OCI-LY1 (cell line): ENCODE measurements around the gene SIRT6.
"Not testable (repeated sequence)": the region's sequence is repeated elsewhere in the genome, so short reads cannot be mapped to it uniquely, and the experiment has no call there.

Source experiments
- H2AFZ ChIP-seq: fragments of 200-600 bp; sonication (generic), shearing (Covaris generic); 2 replicates; pipeline ENCODE4 v1.6.0; 2014; ENCODE audit warnings: antibody characterized with exemption, mild to moderate bottlenecking, low read length
- H3F3A ChIP-seq: fragments of 200-600 bp; sonication (generic), shearing (Covaris generic); 2 replicates; pipeline ENCODE4 v1.6.0; 2014; ENCODE audit warnings: mild to moderate bottlenecking, antibody characterized with exemption, low read length, moderate library complexity; ENCODE audit not compliant: insufficient read depth
- H3K27ac ChIP-seq: fragments of 200-600 bp; sonication (generic); 2 replicates; pipeline ENCODE4 v1.5.1; 2014; ENCODE audit warnings: low read length, mixed run types, mild to moderate bottlenecking, low read depth; ENCODE audit not compliant: poor library complexity, severe bottlenecking
- H3K27me3 ChIP-seq: fragments of 200-600 bp; sonication (generic); 2 replicates; pipeline ENCODE4 v1.6.0; 2014; ENCODE audit warnings: antibody characterized with exemption, mild to moderate bottlenecking, low read length, moderate library complexity; ENCODE audit not compliant: insufficient read depth
- H3K36me3 ChIP-seq: fragments of 200-600 bp; sonication (generic); 2 replicates; pipeline ENCODE4 v1.6.1; 2014; ENCODE audit warnings: mild to moderate bottlenecking, antibody characterized with exemption, low read length, moderate library complexity, mixed read lengths; ENCODE audit not compliant: insufficient read depth
- H3K4me1 ChIP-seq: fragments of 200-600 bp; sonication (generic); 2 replicates; pipeline ENCODE4 v1.5.1; 2014; ENCODE audit warnings: mild to moderate bottlenecking, low read length, moderate library complexity; ENCODE audit not compliant: insufficient read depth, severe bottlenecking
- H3K4me2 ChIP-seq: fragments of 200-600 bp; sonication (generic), shearing (Covaris generic); 2 replicates; pipeline ENCODE4 v1.6.1; 2014; ENCODE audit warnings: low read length
- H3K4me3 ChIP-seq: fragments of 200-600 bp; sonication (generic); 2 replicates; pipeline ENCODE4 v1.5.1; 2014; ENCODE audit warnings: low read length, low read depth, mild to moderate bottlenecking, mixed read lengths; ENCODE audit not compliant: poor library complexity, severe bottlenecking
- H3K79me2 ChIP-seq: fragments of 200-600 bp; shearing (Covaris generic); 2 replicates; pipeline ENCODE4 v1.6.1; 2016; ENCODE audit warnings: mixed run types, low read length, mixed read lengths; ENCODE audit not compliant: insufficient read depth
- H3K9ac ChIP-seq: fragments of 200-600 bp; sonication (generic), shearing (Covaris generic); 2 replicates; pipeline ENCODE4 v1.6.1; 2014; ENCODE audit warnings: mild to moderate bottlenecking, low read length, mixed read lengths
- H3K9me2 ChIP-seq: fragments of 200-600 bp; sonication (generic), shearing (Covaris generic); 2 replicates; pipeline ENCODE4 v1.6.1; 2014; ENCODE audit warnings: low read depth, mild to moderate bottlenecking, low read length, mixed read lengths
- H3K9me3 ChIP-seq: fragments of 200-600 bp; shearing (Covaris generic); 2 replicates; pipeline ENCODE4 v1.6.1; 2014; ENCODE audit warnings: low read length, mixed read lengths
- H4K20me1 ChIP-seq: fragments of 200-600 bp; sonication (generic), shearing (Covaris generic); 2 replicates; pipeline ENCODE4 v1.6.0; 2016; ENCODE audit warnings: mild to moderate bottlenecking, low read length; ENCODE audit not compliant: insufficient read depth
- CTCF ChIP-seq: fragments of 200-600 bp; sonication (generic), shearing (Covaris generic); IDR thresholded peaks from 2 replicates; pipeline ENCODE4 v1.5.1; 2017; ENCODE audit warnings: mild to moderate bottlenecking, antibody characterized with exemption, low read length, moderate library complexity, mixed read lengths
- EZH2 ChIP-seq: fragments of 200-600 bp; sonication (generic), shearing (Covaris generic); IDR thresholded peaks from 2 replicates; pipeline ENCODE4 v1.8.0; 2017; ENCODE audit warnings: borderline replicate concordance, mixed run types, mild to moderate bottlenecking, antibody characterized with exemption, low read length, moderate library complexity, mixed read lengths

Gene SIRT6

DNA sequence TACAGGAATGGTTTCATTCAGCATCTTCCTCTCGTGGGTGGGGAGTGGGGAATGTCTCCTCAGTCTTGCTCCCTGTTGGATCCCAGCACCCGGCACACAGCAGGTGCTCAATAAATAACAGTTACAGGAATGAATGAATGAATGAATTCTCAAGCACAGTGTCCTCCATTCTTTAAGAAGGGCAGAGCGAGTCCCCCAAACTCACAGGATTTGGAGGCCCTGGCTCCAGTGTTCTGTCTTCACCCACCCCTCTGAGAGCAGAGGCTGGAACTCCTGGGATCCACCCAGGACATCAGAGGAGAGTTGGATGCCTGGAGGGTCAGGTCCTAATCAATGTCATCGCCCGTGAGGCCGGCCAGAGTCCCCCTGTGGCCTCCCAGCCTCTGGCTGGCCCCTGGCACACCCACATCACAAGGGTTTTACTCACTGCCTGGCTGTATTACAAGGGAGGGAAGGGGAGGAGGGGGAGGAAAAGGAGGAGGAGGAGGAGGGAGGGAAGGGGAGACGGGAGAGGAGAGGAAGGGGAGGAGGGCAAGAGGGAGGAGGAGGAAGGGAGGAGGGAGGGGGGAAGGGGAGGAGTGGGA is 37.6 kb downstream of the SIRT6 start:
- Histone ChIP-seq H3K4me1 (peaks cover 10% of the 10 kb centered on the region), H3K4me2 (no peak overlapping the region), H3F3A (no peaks in the 10 kb centered on the region), H3K27me3 (no peaks in the 10 kb centered on the region), H3K36me3 (no peaks in the 10 kb centered on the region), H3K79me2 (no peaks in the 10 kb centered on the region), H3K9me3 (no peaks in the 10 kb centered on the region), H2AFZ (no peak overlapping the region), H4K20me1 (no peaks in the 10 kb centered on the region), H3K4me3 (no peak overlapping the region), H3K27ac (no peak overlapping the region), H3K9me2 (no peaks in the 10 kb centered on the region), H3K9ac (no peak overlapping the region)
- no peak for TF ChIP-seq CTCF
- TF ChIP-seq EZH2, result no peak

DNA sequence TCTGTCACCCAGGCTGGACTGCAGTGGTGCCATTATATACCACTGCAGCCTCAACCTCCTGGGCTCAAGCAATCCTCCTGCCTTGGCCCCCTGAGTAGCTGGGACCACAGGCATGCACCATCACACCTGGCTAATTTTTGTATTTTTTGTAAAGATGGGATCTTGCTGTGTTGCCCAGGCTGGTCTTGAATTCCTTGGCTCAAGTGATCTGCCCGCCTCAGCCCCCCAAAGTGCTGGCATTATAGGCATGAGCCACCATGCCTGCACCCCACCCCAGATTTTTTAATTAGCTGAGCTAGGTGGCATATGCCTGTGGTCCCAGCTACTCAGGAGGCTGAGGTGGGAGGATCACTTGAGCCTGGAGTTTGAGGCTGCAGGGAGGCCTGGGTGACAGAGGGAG is 39.4 kb downstream of the SIRT6 start:
- H3K9me3 ChIP-seq, H3F3A ChIP-seq, H3K79me2 ChIP-seq, H3K9me2 ChIP-seq, H3K4me3 ChIP-seq, H3K36me3 ChIP-seq, H3K4me2 ChIP-seq, H3K9ac ChIP-seq, H3K27ac ChIP-seq, H2AFZ ChIP-seq, H3K27me3 ChIP-seq, H4K20me1 ChIP-seq: not testable (repeated sequence)
- H3K4me1 ChIP-seq, result peaks cover 10% of the 10 kb centered on the region

DNA sequence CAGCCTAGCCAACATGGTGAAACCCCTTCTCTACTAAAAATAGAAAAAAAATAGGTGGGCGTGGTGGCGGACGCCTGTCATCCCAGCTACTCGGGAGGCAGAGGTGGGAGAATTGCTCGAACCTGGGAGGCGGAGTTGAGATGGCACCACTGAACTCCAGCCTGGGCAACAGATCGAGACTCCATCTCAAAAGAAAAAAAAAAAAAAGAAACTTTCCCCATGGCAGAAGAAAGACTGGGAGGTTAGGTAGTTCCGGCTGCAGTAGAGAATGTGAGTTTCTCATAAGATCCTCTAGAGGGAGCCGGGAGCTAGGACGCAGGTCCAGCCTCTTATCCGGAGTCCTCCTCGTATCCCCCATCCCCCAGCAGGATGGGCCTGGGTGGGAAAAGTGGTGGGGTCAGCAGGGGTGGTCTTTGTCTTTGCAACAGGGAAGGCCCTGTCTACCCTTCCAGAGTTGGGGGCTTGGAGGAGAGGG is 42.1 kb downstream of the SIRT6 start:
- Histone ChIP-seq H3K36me3 (no peaks in the 10 kb centered on the region), H3K4me3 (no peak overlapping the region), H3F3A (no peaks in the 10 kb centered on the region), H3K79me2 (no peaks in the 10 kb centered on the region), H3K4me2 (peak overlapping the region; percentile 49), H3K27ac (no peak overlapping the region), H3K9ac (no peak overlapping the region), H3K9me3 (no peaks in the 10 kb centered on the region), H2AFZ (no peak overlapping the region), H3K9me2 (no peaks in the 10 kb centered on the region), H4K20me1 (no peaks in the 10 kb centered on the region), H3K4me1 (peaks cover 10% of the 10 kb centered on the region), H3K27me3 (no peaks in the 10 kb centered on the region)
- TF ChIP-seq EZH2, result no peak
- peak; percentile 57 for TF ChIP-seq CTCF

- Histone ChIP-seq H2AFZ (no peak overlapping the region), H3K4me1 (peaks cover 10% of the 10 kb centered on the region), H3K9me3 (no peaks in the 10 kb centered on the region), H3K9me2 (no peaks in the 10 kb centered on the region), H3K27ac (no peak overlapping the region), H3K4me2 (no peak overlapping the region), H3K9ac (no peak overlapping the region), H3K36me3 (no peaks in the 10 kb centered on the region), H4K20me1 (no peaks in the 10 kb centered on the region), H3F3A (no peaks in the 10 kb centered on the region), H3K4me3 (no peak overlapping the region), H3K27me3 (no peaks in the 10 kb centered on the region), H3K79me2 (no peaks in the 10 kb centered on the region)
- TF ChIP-seq EZH2 (no peak), CTCF (peak; percentile 83)
These were observed 42.6 kb downstream of the SIRT6 start for GRCh38 chr19:4139614-4140236.
